DMS53 (cell line): Measurements from ENCODE around the gene CD8B.
"Not testable (repeated sequence)": the region's sequence is repeated elsewhere in the genome, so short reads cannot be mapped to it uniquely, and the experiment has no call there.

Experiments
- DNase-seq: peaks from one replicate; lab custom pipeline; 2025; lab: John Stamatoyannopoulos, UW

Gene CD8B

GRCh38 chr2:86861628-86862379, at the start of gene CD8B:
TSS of gene CD8B (minus strand) at chr2:86861886. CDS start at chr2:86861865, 21 bp downstream.
- DNase-seq = peak; percentile 54

- DNase-seq = not testable (repeated sequence)
These were observed 44.2 kb upstream of the CD8B start for GRCh38 chr2:86905868-86906267.

GRCh38 chr2:86900687-86901086, 39.0 kb upstream of the CD8B start:
- not testable (repeated sequence) for DNase-seq

- not testable (repeated sequence) for DNase-seq
These were observed 24.3 kb upstream of the CD8B start for GRCh38 chr2:86886026-86886425.

- not testable (repeated sequence) for DNase-seq
These were observed 21.2 kb upstream of the CD8B start for GRCh38 chr2:86882865-86883264.

- not testable (repeated sequence) for DNase-seq
These were observed 20.5 kb upstream of the CD8B start for GRCh38 chr2:86882118-86882665.

- DNase-seq = not testable (repeated sequence)
These were observed 17.3 kb upstream of the CD8B start for GRCh38 chr2:86878986-86879385.

GRCh38 chr2:86870941-86871340, 9.3 kb upstream of the CD8B start:
- not testable (repeated sequence) for DNase-seq

GRCh38 chr2:86868895-86869468, 7.3 kb upstream of the CD8B start:
- DNase-seq = not testable (repeated sequence)

- DNase-seq = not testable (repeated sequence)
These were observed 656 bp upstream of the CD8B start for GRCh38 chr2:86862380-86862703.

GRCh38 chr2:86861175-86861574, 511 bp downstream of the CD8B start:
- peak; percentile 60 for DNase-seq

GRCh38 chr2:86860573-86860972, 1.1 kb downstream of the CD8B start:
- not testable (repeated sequence) for DNase-seq

GRCh38 chr2:86857688-86858087, 4.0 kb downstream of the CD8B start:
- not testable (repeated sequence) for DNase-seq

GRCh38 chr2:86856498-86856897, 5.2 kb downstream of the CD8B start:
- DNase-seq = not testable (repeated sequence)

- not testable (repeated sequence) for DNase-seq
These were observed 5.7 kb downstream of the CD8B start for GRCh38 chr2:86855981-86856380.

GRCh38 chr2:86851581-86851980, 10.1 kb downstream of the CD8B start:
- not testable (repeated sequence) for DNase-seq

- not testable (repeated sequence) for DNase-seq
These were observed 19.0 kb downstream of the CD8B start for GRCh38 chr2:86842607-86843234.

- not testable (repeated sequence) for DNase-seq
These were observed 20.4 kb downstream of the CD8B start for GRCh38 chr2:86841330-86841729.

GRCh38 chr2:86839871-86840548, 21.7 kb downstream of the CD8B start:
- DNase-seq = not testable (repeated sequence)

GRCh38 chr2:86839455-86839854, 22.2 kb downstream of the CD8B start:
- DNase-seq = not testable (repeated sequence)

GRCh38 chr2:86837714-86838113, 24.0 kb downstream of the CD8B start:
- DNase-seq = not testable (repeated sequence)
